ENCODE results near the gene ABCB8.
"Not testable (repeated sequence)": the region's sequence is repeated elsewhere in the genome, so short reads cannot be mapped to it uniquely, and the experiment has no call there.

Gene ABCB8

DNA sequence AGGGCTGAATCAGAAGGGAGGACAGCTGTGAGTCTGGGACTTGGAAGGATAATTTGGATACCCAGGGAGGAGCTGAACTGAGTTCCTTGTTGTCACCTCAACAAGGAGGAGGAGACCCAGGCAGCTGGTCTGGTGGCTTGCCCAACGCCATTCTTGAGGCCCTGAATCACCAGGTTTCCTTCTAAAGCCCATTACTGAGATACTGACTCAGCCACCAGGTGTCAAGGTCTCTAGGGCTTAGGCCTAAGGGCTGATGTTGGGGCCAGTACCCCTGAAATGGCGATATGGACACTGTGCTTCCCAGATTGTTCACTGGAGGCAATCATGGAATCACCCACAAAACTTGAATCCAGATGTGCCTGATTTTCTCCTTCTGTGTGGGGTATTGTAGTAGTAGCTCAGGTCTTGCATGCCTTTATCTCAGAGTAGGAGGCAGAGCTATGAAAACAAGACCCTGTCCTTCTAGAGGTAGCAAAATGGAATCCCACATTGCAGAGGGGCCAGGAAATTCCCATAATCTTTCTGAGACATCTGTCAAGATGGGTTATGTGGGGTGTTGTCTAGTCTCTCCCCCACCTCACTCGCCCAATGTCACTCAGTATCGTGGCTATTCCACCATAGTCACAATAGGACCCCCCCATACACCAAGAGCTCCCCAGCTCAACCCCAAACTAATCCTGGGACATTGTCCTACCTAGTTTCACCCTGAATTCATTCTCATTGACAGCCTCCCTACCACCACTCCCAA is 2.2 kb upstream of the ABCB8 start:
- H3K4me3 ChIP-seq (ENCODE audit: low read length), result no peak overlapping the region
- peak; percentile 88 for DNase-seq (ENCODE audit: low read depth)
- TF ChIP-seq, protein P1, sequence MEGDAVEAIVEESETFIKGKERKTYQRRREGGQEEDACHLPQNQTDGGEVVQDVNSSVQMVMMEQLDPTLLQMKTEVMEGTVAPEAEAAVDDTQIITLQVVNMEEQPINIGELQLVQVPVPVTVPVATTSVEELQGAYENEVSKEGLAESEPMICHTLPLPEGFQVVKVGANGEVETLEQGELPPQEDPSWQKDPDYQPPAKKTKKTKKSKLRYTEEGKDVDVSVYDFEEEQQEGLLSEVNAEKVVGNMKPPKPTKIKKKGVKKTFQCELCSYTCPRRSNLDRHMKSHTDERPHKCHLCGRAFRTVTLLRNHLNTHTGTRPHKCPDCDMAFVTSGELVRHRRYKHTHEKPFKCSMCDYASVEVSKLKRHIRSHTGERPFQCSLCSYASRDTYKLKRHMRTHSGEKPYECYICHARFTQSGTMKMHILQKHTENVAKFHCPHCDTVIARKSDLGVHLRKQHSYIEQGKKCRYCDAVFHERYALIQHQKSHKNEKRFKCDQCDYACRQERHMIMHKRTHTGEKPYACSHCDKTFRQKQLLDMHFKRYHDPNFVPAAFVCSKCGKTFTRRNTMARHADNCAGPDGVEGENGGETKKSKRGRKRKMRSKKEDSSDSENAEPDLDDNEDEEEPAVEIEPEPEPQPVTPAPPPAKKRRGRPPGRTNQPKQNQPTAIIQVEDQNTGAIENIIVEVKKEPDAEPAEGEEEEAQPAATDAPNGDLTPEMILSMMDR (IDR thresholded peaks at IDR 0.05; ENCODE audit: insufficient read depth, low read depth, low read length, missing control alignments), result no peak

DNA sequence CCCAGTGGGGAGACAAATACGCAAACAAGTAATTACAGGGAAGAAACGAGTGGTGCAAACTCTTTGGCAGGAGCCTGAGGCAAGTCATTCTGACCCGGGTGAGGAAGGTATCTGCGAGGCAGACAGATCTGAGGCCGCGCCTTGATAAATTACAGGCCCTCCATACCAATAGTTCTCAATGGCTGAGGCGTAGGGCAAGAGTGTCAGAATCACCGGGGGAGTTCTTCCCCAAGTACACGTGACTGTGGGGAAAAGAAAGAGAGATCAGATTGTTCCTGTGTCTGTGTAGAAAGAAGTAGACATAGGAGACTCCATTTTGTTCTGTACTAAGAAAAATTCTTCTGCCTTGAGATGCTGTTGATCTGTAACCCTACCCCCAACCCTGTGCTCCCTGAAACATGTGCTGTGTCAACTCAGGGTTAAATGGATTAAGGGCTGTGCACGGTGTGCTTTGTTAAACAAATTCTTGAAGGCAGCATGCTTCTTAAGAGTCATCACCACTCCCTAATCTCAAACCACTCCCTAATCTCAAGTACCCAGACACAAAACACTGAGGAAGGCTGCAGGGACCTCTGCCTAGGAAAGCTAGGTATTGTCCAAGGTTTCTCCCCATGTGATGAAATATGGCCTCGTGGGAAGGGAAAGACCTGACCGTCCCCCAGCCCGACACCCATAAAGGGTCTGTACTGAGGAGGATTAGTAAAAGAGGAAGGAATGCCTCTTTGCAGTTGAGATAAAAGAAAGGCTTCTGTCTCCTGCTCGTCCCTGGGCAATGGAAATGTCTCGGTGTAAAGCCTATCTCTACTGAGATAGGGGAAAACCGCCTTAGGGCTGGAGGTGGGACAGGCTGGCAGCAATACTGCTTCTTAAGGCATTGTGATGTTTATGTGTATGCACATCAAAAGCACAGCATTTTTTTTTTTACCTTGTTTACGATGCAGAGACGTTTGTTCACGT is 1.2 kb upstream of the ABCB8 start:
- peak; percentile 36 for DNase-seq (ENCODE audit: low read depth)
- not testable (repeated sequence) for H3K4me3 ChIP-seq (ENCODE audit: low read length)

DNA sequence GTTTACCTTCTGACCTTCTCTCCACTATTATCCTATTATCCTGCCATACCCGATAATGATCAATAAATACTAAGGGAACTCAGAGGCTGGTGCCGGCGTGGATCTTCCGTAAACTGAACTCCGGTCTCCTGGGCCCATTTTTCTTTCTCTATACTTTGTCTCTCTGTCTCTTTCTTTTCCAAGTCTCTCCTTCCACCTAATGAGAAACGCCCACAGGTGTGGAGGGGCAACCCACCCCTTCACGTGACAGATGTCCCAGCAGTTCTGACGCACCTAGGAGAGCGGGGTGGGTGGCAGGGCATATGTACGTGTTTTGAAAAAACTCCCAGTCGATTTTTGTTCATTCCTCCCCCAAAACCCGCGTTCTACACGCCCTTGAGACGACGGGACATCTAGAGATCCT is 521 bp upstream of the ABCB8 start:
- not testable (repeated sequence) for DNase-seq (ENCODE audit: low read depth)
- peak overlapping the region; percentile 82 for H3K4me3 ChIP-seq (ENCODE audit: low read length)

DNA sequence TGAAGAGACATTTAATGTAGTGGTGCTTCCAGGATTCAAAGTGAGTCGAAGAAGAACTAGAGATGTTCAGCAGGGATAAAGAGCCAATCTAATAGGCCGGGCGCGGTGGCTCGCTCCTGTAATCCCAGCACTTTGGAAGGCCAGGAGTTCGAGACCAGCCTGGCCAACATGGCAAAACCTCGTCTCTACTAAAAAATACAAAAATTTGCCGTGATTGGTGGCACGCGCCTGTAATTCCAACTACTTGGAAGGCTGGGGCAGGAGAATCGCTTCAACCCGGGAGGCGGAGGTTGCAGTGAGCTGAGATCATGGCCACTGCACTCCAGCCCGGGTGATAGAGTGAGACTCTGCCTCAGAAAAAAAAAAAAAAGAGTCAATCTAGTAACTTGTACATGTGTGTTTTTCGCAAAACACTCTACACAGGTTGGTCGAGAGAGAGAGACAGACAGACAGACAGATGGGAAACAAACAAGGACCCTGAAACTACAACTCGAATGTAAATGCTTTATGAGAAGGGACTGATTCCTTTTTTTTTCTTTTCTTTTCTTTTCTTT is 775 bp downstream of the ABCB8 start:
- TF ChIP-seq, protein P1 (IDR thresholded peaks at IDR 0.05; ENCODE audit: insufficient read depth, low read depth, low read length, missing control alignments), result no peak
- DNase-seq (ENCODE audit: low read depth), result no peak
- peak overlapping the region; percentile 82 for H3K4me3 ChIP-seq (ENCODE audit: low read length)

DNA sequence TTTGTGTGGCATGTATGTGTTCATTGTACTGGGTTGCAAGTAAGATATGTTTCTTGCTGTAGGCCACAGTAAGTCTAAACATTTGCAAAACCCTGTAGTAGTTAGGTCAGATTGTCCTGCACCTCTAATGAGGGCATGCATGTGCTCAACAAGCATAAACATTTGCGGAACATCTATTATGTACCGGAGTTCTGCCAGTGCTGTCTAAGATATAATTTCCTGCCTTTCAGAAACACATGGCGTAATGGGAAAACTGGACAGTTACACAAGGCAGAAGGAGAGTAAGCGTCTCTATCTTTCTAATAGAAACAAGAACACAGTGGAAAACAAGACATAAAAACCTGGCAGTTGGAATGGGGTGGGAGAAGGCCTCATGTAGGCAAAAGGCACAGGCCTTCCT is 2.8 kb downstream of the ABCB8 start:
- H3K4me3 ChIP-seq (ENCODE audit: low read length), result no peak overlapping the region
- TF ChIP-seq, protein P1 (IDR thresholded peaks at IDR 0.05; ENCODE audit: insufficient read depth, low read depth, low read length, missing control alignments), result no peak
- DNase-seq (ENCODE audit: low read depth), result no peak

DNA sequence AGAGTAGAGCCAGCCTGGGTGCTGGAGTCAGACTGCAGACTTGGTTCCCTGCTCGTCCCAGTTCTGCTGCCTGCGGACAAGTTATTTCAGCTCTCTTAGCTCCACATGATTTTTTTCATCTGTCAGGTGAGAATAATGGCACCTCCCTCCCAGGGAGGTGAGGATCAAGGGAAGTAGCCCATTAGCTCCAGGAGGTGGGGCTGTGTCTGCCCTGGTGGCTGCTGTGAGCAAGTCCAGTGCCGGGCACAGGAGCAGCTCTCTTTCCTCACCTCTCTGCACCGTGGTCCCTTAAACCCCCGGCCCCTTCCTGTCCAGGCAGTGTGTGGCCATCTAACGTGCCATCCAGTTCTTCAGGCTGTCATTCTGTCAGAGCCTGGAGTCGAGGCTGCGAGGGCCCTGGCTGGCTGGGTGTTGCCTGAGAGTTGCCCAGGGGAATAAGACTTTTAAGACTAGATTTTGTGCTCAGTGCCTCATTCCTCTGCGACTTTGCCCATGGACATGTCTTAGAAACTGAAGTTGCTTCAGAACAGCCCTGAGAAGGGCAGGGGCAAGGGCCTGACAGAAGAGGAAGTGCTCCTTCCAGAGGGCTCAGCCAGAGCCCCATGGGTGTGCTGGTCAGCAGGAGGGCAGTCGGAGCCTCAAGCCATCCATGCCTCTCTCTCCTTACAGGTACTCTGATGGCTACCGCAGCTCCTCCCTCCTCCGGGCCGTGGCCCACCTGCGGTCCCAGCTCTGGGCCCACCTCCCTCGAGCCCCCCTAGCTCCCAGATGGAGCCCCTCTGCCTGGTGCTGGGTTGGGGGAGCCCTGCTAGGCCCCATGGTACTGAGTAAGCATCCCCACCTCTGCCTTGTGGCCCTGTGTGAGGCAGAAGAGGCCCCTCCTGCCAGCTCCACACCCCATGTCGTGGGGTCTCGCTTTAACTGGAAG is 5.0 kb downstream of the ABCB8 start:
- no peak overlapping the region for H3K4me3 ChIP-seq (ENCODE audit: low read length)

DNA sequence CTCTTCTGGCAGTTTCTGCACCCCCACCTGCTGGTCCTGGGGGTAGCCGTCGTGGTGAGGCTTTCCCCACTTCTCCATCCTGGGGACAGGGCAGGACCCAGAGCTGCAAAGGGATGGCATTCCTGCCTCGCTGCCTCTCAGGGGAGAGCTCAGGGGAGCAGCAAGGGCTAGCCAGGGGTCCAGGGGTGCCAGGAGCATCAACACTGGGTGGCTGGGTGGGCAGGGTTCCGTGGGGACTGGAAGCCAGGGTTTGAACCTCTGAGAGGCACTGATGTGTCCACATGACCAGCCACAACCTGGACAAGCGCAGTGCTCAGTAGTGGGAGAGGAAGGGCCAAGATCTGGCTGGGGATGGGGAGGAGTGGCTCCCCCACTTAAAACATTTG is 5.6 kb downstream of the ABCB8 start:
- TF ChIP-seq, protein P1 (IDR thresholded peaks at IDR 0.05; ENCODE audit: insufficient read depth, low read depth, low read length, missing control alignments), result no peak
- DNase-seq (ENCODE audit: low read depth), result no peak
- H3K4me3 ChIP-seq (ENCODE audit: low read length), result no peak overlapping the region

More for the DNA sequence above, 5.0 kb downstream of the ABCB8 start:
- peak; percentile 23 for DNase-seq (ENCODE audit: low read depth)
- TF ChIP-seq, protein P1 (IDR thresholded peaks at IDR 0.05; ENCODE audit: insufficient read depth, low read depth, low read length, missing control alignments), result peak; percentile 6
